Measurements from ENCODE around the gene SPDYE18. TPM values are rescaled to one million over a fixed set of nuclear protein-coding genes. Genes with fewer than 3 reads are reported as not detected.

Gene SPDYE18
- total RNA-seq, 1 donor from 2014 or later = 0.63 TPM

Other genes starting within 250 kb of the SPDYE18 start
- gene SPDYE17, start 30.2 kb downstream of the SPDYE18 start, total RNA-seq = not detected in 3 replicates
- gene CCDC146, start 60.1 kb upstream of the SPDYE18 start, total RNA-seq = 9.2 to 13.9 TPM (median 12.1 TPM) in 3 replicates
- gene FGL2, start 137.3 kb upstream of the SPDYE18 start, total RNA-seq = 0.05 TPM in 1 of 3 replicates, not detected in the others